Coronary artery (tissue), 2 donors: ENCODE results near the gene ARF1.

ENCODE experiments used
- DNase-seq: peaks from one replicate; pipeline ENCODE4 v3.0.0-alpha.2; 2017; ENCODE audit warnings: low spot score
- H3K27ac ChIP-seq, 2 donors: fragments of 200-600 bp; sonication (generic); one replicate each; pipeline ENCODE4 v1.5.1; 2016 to 2019
- H3K4me3 ChIP-seq: fragments of 200-600 bp; sonication (generic); 2 replicates; pipeline ENCODE4 v1.5.1; 2016; ENCODE audit warnings: mild to moderate bottlenecking, moderate library complexity
- TF ChIP-seq, protein P1 (sequence below): fragments of 200-600 bp; sonication (generic); IDR thresholded peaks from one replicate; pipeline ENCODE4 v1.5.1; 2019; ENCODE audit warnings: antibody characterized with exemption

The ARF1 gene

DNA sequence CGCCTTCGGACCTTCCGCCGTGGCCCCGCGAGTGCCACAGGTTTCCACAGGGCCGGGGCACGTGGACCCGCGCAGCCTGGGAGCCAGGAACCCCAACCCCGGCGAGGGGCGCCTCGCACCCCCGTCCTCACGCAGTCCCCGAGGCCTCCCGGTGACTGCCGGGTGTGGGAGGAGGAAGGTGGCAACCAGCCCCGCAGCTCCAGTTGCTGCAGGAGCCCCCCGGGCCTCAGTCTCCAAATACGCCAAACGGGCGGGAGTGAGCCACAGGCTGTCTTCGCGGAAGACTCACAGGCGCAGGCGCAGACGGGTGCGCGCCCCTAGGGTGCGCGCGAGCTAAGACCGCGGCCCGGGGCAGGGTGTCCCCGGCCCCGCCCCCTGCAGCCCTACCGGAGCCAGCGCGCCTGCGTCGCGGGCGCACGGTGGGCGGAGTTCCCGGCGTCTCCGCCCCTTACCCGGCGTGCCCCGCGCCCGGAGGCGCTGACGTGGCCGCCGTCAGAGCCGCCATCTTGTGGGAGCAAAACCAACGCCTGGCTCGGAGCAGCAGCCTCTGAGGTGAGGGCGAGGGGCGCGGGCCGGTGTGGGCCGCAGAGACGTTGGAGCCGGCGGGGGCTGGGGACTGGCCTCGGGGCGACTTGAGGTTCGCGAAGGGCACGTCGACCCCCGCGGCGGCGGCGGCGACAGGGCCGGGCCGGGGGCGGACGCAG, at the start of gene ARF1:
ARF1 (plus strand) TSS at position 495 of the 704 bp plus-strand sequence. CDS start 14,407 bp downstream, outside the sequence.
- TF ChIP-seq, protein P1, sequence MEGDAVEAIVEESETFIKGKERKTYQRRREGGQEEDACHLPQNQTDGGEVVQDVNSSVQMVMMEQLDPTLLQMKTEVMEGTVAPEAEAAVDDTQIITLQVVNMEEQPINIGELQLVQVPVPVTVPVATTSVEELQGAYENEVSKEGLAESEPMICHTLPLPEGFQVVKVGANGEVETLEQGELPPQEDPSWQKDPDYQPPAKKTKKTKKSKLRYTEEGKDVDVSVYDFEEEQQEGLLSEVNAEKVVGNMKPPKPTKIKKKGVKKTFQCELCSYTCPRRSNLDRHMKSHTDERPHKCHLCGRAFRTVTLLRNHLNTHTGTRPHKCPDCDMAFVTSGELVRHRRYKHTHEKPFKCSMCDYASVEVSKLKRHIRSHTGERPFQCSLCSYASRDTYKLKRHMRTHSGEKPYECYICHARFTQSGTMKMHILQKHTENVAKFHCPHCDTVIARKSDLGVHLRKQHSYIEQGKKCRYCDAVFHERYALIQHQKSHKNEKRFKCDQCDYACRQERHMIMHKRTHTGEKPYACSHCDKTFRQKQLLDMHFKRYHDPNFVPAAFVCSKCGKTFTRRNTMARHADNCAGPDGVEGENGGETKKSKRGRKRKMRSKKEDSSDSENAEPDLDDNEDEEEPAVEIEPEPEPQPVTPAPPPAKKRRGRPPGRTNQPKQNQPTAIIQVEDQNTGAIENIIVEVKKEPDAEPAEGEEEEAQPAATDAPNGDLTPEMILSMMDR: no peak
- Histone ChIP-seq H3K4me3 (peak within 1 kb of the TSS; percentile 85), H3K27ac (peak within 1 kb of the TSS; percentile 97 to 99)
- DNase-seq: peak; percentile 93

DNA sequence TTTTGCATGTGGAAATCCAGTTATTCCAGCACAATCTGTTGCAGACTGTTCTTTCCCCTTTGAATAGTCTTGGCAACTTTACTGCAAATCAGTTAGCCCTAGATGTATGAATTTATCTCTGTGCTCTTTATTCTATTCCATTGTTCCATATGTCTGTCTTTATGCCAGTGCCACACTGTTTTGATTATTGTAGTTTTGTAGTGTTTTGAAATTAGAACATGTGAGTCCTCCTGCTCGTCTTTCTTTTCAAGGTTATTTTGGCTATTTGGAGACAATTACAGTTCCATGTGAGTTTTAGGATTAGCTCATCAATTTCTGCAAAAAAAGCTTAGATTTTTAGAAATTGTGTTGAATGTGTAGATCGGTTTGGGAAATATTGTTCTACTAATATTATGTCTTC, 49.1 kb upstream of the ARF1 start:
- no peak overlapping the region for H3K27ac ChIP-seq
- no peak for DNase-seq
- H3K4me3 ChIP-seq: no peak overlapping the region
- TF ChIP-seq, protein P1: no peak

DNA sequence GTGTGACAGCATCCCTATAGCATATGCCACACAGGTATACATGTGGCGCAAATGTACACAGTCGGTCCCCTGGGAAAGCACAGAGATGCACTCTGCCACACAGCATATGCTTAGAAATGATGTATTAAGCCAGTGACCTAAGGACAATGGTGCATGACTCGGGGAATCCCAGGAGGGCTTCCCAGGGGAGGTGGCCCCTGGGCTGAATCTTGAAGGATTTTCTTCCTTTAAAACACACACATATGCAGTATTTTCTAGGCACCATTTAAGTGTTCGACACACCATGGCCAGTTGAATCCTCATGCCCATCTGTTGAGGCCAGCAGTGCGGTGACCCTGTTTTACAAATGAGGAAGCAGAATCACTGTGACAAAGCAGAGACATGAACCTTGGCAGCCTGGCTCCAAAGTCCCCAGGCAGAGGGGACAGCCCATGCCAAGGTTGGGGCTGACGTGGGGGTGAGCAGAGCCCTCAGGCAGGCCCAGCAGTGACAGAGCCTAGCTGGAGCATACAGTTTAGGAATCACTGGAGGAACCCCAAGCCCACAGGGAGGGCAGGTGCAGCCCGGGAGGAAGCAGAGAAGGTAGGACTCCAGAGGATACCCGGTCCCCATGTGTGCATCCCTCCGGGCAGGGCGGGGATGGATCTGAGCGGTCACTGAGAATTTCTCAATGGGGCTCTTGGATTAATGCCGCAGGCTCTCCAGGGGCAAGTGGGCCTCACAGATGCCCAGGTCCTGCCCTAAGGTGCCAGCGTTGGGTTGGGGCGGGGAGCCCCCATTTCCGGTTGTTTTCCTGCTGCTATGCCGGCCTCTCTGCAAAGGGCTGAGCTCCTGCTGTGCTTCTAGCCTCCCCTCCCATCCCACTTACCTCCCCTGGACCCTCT, 47.3 kb upstream of the ARF1 start:
- DNase-seq: peak; percentile 54
- TF ChIP-seq, protein P1: no peak

DNA sequence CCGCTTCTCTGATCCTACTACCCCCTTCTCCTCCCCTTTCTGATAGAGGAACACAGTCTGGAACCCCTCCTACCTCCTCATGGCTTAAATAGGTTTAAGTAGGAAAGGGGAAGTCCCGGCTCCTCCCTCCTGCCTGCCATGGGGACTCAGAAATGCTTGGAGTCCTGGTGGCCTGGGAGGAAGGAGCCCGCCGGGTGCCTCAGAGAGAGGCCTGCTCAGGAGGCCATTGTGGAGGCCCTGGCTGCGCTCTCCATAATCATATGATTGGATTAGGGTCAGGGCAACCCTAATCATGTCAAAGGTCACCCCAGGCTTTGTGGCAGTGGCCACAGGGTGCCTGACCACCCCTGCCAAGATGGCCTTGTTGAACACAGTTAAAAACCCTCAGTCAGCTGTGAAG, 46.7 kb upstream of the ARF1 start:
- Histone ChIP-seq H3K27ac (no peak overlapping the region), H3K4me3 (no peak overlapping the region)
- TF ChIP-seq, protein P1: no peak
- no peak for DNase-seq

More for the DNA sequence above, 47.3 kb upstream of the ARF1 start:
- no peak overlapping the region for H3K4me3 ChIP-seq
- H3K27ac ChIP-seq: no peak overlapping the region

DNA sequence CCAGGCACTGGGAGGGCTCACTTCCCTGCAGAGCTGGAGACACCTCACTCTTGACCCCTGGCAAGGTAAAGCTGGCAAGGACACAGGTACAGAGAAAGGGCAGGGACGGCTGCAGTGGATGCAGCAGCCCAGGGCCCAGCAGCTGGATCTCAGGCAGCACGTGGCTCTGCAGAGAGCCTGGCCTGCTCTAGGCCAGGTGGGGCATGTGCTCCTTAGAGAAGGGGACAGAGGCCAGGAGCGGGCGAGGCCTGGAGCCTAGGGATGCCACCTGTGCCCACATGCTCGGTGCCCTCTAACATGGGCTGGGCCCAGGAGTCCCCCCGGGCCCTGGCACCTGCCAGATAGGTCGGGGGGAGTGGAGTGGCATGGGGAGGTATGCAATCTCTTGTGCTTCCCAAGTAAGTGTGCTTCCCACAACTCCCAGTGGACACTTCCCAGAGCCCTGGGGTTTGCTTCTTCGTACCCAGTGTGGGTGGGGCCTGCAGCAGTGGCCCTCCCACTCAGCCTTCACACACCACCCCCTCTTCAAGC, 45.7 kb upstream of the ARF1 start:
- H3K27ac ChIP-seq: no peak overlapping the region
- TF ChIP-seq, protein P1: no peak
- H3K4me3 ChIP-seq: no peak overlapping the region
- DNase-seq: no peak

DNA sequence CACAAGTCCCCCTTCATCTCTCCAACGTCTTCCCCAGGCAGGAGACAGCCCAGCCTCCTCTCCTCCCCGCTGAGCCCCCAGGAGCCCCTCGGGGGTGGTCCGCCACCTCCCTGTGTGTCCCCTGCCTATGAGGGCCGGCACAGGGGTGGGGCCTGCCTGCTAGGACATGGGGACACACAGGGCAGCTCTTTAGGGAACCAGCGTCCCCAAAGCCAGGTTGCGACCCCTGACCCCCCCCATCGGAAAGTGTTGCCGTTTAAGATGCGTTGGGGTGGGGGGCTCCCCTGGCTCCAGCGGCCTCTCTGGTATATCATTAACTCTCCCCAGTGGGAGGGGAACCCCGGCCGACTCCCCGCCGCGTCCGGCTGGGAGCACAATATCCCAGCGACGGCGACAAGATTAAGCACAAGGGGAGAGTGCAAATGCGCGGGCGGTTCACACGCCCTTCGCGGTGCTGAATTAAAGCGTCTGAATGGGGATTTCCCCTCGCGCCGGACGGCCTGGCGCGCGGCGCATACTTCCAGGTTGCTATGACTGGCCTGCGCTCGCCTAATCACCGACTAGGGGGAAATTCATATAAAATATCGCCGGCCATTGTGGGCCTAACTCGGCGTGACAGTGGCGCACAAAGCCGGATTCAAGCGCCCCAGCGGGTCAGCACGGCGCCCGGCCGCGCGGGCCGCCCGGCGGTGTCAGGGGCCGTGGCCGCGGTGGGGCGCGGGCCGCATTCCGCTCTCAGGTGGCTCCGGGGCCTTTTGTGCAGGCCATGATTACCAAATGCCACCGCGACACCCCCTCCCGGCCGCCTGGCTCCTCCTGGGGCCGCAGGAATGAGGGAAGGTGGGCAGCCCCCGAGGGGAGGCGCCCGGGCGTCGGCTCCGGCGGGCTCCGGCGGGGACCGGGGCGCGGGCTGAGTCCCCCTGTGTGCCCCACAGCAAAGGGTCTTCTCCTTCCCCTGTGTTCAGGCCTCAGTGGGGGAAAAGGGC, 44.8 kb upstream of the ARF1 start:
- no peak for DNase-seq
- no peak overlapping the region for H3K27ac ChIP-seq
- TF ChIP-seq, protein P1: no peak
- H3K4me3 ChIP-seq: peak overlapping the region; percentile 58
